HepG2 (cell line): ENCODE results near the gene APPBP2. TPM values are rescaled to one million over a fixed set of nuclear protein-coding genes. Genes with fewer than 3 reads are reported as not detected.

Experiments
- ATAC-seq: fragments of 200-7000 bp; cut with Tn5 transposase; 3 replicates; pipeline ENCODE4 v1.9.1; 2020; ENCODE audit warnings: mild to moderate bottlenecking, moderate library complexity
- BruUV-seq: library from RNA; stranded (reverse); fragments of 400-500 nt; replicated peaks from 2 replicates; lab custom pipeline; 2021; lab: Mats Ljungman, UMichigan
- CTCF ChIA-PET: fragments of 300-600 bp; formaldehyde crosslinking; extraction: SDS; loops from one replicate; lab custom pipeline; 2021; ENCODE audit warnings: low total read pairs, inconsistent platforms, low intra/inter-chr PET ratio; lab: Yijun Ruan, JAX
- POLR2A ChIA-PET: fragments of 350-600 bp; sonication (Branson Sonifier 250); formaldehyde crosslinking; loops from one replicate; lab custom pipeline; 2020; ENCODE audit warnings: antibody characterized with exemption, inconsistent platforms; lab: Yijun Ruan, JAX
- DNase-seq: peaks from one replicate; pipeline ENCODE4 v3.0.0-alpha.2; 2015; ENCODE audit warnings: low spot score
- FAIRE-seq: peaks from 3 replicates; lab custom pipeline; 2011; peaks lifted over from hg19 to GRCh38; lab: Jason Lieb, UNC
- H2AFZ ChIP-seq: one replicate; pipeline ENCODE4 v1.6.1; 2011; ENCODE audit warnings: low read length, inconsistent platforms
- H3K27ac ChIP-seq: fragments of 300-600 bp; 3 replicates; pipeline ENCODE4 v1.8.0; 2011; ENCODE audit warnings: mixed run types, mild to moderate bottlenecking, mixed read lengths, low read length, inconsistent platforms; ENCODE audit not compliant: insufficient read depth; ENCODE audit errors: extremely low read length
- H3K27me3 ChIP-seq, 2 experiments: fragments of 200-600 bp in 1 of 2; 2 replicates in 1 of 2; 3 replicates in 1 of 2; pipeline versions ENCODE4 v1.6.0 to v1.8.0; 2011; ENCODE audit warnings: low read length in 2 of 2, mild to moderate bottlenecking in 2 of 2, moderate library complexity in 2 of 2, inconsistent platforms in 1 of 2; ENCODE audit not compliant: insufficient read depth in 2 of 2, control insufficient read depth in 1 of 2
- H3K36me3 ChIP-seq, 2 experiments: fragments of 200-600 bp in 1 of 2; replicated peaks in 1 of 2; 2 replicates in 1 of 2; 3 replicates in 1 of 2; pipeline versions ENCODE4 v1.5.1 to v1.8.0; 2011; ENCODE audit warnings: low read length in 2 of 2, inconsistent platforms in 1 of 2; ENCODE audit not compliant: insufficient read depth in 2 of 2, control insufficient read depth in 1 of 2
- H3K4me1 ChIP-seq: 2 replicates; pipeline ENCODE4 v1.5.1; 2012; ENCODE audit warnings: low read length, inconsistent platforms; ENCODE audit not compliant: insufficient read depth
- H3K4me2 ChIP-seq: 2 replicates; pipeline ENCODE4 v1.6.0; 2011; ENCODE audit warnings: low read depth, low read length, inconsistent platforms
- H3K4me3 ChIP-seq, 3 experiments: fragments of 200-600 bp in 1 of 3; sonication (generic), shearing (Covaris generic) in 1 of 3; replicated peaks in 1 of 3; 2 replicates each; pipeline ENCODE4 v1.5.1; 2011 to 2016; ENCODE audit warnings: low read length in 3 of 3, inconsistent platforms in 2 of 3, low read depth in 2 of 3, mild to moderate bottlenecking in 2 of 3, control low read depth in 1 of 3, mixed read lengths in 1 of 3; ENCODE audit not compliant: insufficient read depth in 1 of 3
- H3K79me2 ChIP-seq: one replicate; pipeline ENCODE4 v1.6.1; 2011; ENCODE audit warnings: low read length, inconsistent platforms; ENCODE audit not compliant: insufficient read depth
- H3K9ac ChIP-seq: 2 replicates; pipeline ENCODE4 v1.6.0; 2011; ENCODE audit warnings: mild to moderate bottlenecking, low read depth, low read length, inconsistent platforms; ENCODE audit not compliant: insufficient read depth
- H3K9me3 ChIP-seq: 2 replicates; pipeline ENCODE4 v1.5.1; 2012; ENCODE audit warnings: mild to moderate bottlenecking, low read length
- H4K20me1 ChIP-seq: 2 replicates; pipeline ENCODE4 v1.6.0; 2011; ENCODE audit warnings: inconsistent platforms, mild to moderate bottlenecking, low read length, moderate library complexity; ENCODE audit not compliant: insufficient read depth
- HNF4A ChIP-seq: sonication (generic); formaldehyde crosslinking; IDR thresholded peaks from 2 replicates; pipeline ENCODE4 v1.4.0; 2020; ENCODE audit warnings: missing genetic modification reagents
- HNF4G ChIP-seq, 2 experiments: sonication (generic) in 1 of 2; formaldehyde crosslinking in 1 of 2; IDR thresholded peaks; 2 replicates each; pipeline versions ENCODE4 v1.4.0 to v1.6.1; 2011 to 2020; ENCODE audit warnings: borderline replicate concordance in 2 of 2, low read depth in 2 of 2, mild to moderate bottlenecking in 2 of 2, low read length in 1 of 2, missing genetic modification reagents in 1 of 2, moderate library complexity in 1 of 2
- MTA1 ChIP-seq: sonication (generic); formaldehyde crosslinking; IDR thresholded peaks from 2 replicates; pipeline ENCODE4 v1.4.0; 2020; ENCODE audit warnings: missing genetic modification reagents, mild to moderate bottlenecking, borderline replicate concordance
- NFATC3 ChIP-seq: sonication (generic); formaldehyde crosslinking; IDR thresholded peaks from 2 replicates; pipeline ENCODE4 v1.5.1; 2020; ENCODE audit warnings: mild to moderate bottlenecking, missing genetic modification reagents
- PRPF4 ChIP-seq: fragments of 200-400 bp; formaldehyde crosslinking; IDR thresholded peaks from 2 replicates; pipeline ENCODE4 v1.6.1; 2016; ENCODE audit warnings: low read length, low read depth; ENCODE audit not compliant: poor library complexity, severe bottlenecking
- RARA ChIP-seq: IDR thresholded peaks from 2 replicates; pipeline ENCODE4 v1.6.1; 2016; ENCODE audit warnings: missing genetic modification reagents, missing compliant biosample characterization
- SALL1 ChIP-seq: sonication (generic); formaldehyde crosslinking; IDR thresholded peaks from 2 replicates; pipeline ENCODE4 v1.8.0; 2022; ENCODE audit warnings: mild to moderate bottlenecking, missing genetic modification reagents
- SOX13 ChIP-seq, 3 experiments: fragments of 450-650 bp in 1 of 3; sonication (generic) in 1 of 3; formaldehyde crosslinking in 1 of 3; IDR thresholded peaks in 2 of 3; conservative IDR thresholded peaks in 1 of 3; 2 replicates each; pipeline versions ENCODE4 v1.5.0 to v1.6.1; 2016 to 2020; ENCODE audit warnings: antibody characterized with exemption in 1 of 3, mild to moderate bottlenecking in 1 of 3, missing compliant biosample characterization in 1 of 3, missing genetic modification reagents in 1 of 3, moderate library complexity in 1 of 3
- ZNF263 ChIP-seq: sonication (generic); formaldehyde crosslinking; IDR thresholded peaks from 2 replicates; pipeline ENCODE4 v1.4.0; 2020; ENCODE audit warnings: missing genetic modification reagents
- ZNF788 ChIP-seq: sonication (generic); formaldehyde crosslinking; IDR thresholded peaks from 2 replicates; pipeline ENCODE4 v1.5.0; 2020; ENCODE audit warnings: mild to moderate bottlenecking, missing genetic modification reagents, borderline replicate concordance
- WGBS: methylation state at CpG from one replicate; pipeline ENCODE4 v1.1.6; 2017; ENCODE audit warnings: low lambda C conversion rate; 5-methylcytosine and 5-hydroxymethylcytosine counted together
- in situ Hi-C: cut with HindIII; loops from 2 replicates; pipeline ENCODE4 v1.10.0; 2017; ENCODE audit warnings: low pct_unique_long_range_greater_than_20kb; ENCODE audit not compliant: extremely low pct_ligation_motif_present
- intact Hi-C: fragments of 100-400 bp; cut with micrococcal nuclease; formaldehyde crosslinking; loops from one replicate; pipeline ENCODE4 v1.10.0; 2022; ENCODE audit not compliant: unreplicated experiment
- polyA plus RNA-seq, 8 experiments: library from polyadenylated mRNA; depleted of rRNA in 3 of 8; stranded (reverse) in 7 of 8; unstranded in 1 of 8; fragments of >200 nt; fragmentation: Illumina TruSeq in 4 of 8; extraction: Trizol in 4 of 8; gene quantifications; 2 replicates each; pipeline versions ENCODE4 v1.2.1 to v1.2.3, GENCODE V29; 2011 to 2016; ENCODE audit warnings: low read depth in 4 of 8, missing spikeins in 1 of 8, mixed read lengths in 1 of 8; ENCODE audit not compliant: insufficient read depth in 1 of 8
- small RNA-seq, 3 experiments: library from RNA; depleted of rRNA; stranded (forward); fragments of <200 nt; gene quantifications; one replicate each; pipeline ENCODE3, GENCODE V24; 2012; ENCODE audit warnings: low read depth in 2 of 3, low replicate concordance in 1 of 3; ENCODE audit not compliant: insufficient read length in 3 of 3, insufficient read depth in 2 of 3
- total RNA-seq, 5 experiments: library from RNA; depleted of rRNA; stranded (reverse); fragments of >200 nt; fragmentation: Illumina TruSeq; extraction: Trizol; gene quantifications; 2 replicates each; pipeline ENCODE4 v1.2.3, GENCODE V29; 2016; ENCODE audit warnings: low read depth in 1 of 5

The APPBP2 gene
- total and polyA plus RNA-seq, 2 of the 13 experiments (the other 11 are each of a cell fraction or from before 2014, with no cell fraction given), result 17.5 to 45.8 TPM

GRCh38 chr17:60393840-60394723, 132.0 kb downstream of the APPBP2 start:
- ATAC-seq (no peak), DNase-seq (no peak), FAIRE-seq (no peak)
- Histone ChIP-seq H3K4me2 (no peak overlapping the region), H3K27me3 (no peaks in the 10 kb centered on the region; a peak in 1 of 5 replicates), H3K9me3 (no peaks in the 10 kb centered on the region), H3K4me1 (peaks cover 26% of the 10 kb centered on the region), H4K20me1 (no peaks in the 10 kb centered on the region), H3K27ac (no peak overlapping the region), H2AFZ (no peak overlapping the region), H3K79me2 (peaks cover 20% of the 10 kb centered on the region), H3K4me3 (no peak overlapping the region), H3K36me3 (no peaks in the 10 kb centered on the region), H3K9ac (no peak overlapping the region)
- intact Hi-C loops, result no loop called here
- CTCF ChIA-PET, result no interaction called here
- in situ Hi-C loops, result no loop called here
- no TSS peak for BruUV-seq
- 97% methylated on average over 17 of the region's 17 CpGs for WGBS
- TF ChIP-seq HNF4A (CRISPR knock-in tag) (no peak), NFATC3 (0 out of 2 replicates have a peak, but pooled peaks have one; percentile 37), SALL1 (CRISPR knock-in tag) (0 out of 2 replicates have a peak, but pooled peaks have one; percentile 13), ZNF263 (CRISPR knock-in tag) (no peak), RARA (no peak), HNF4G (IDR thresholded peaks at IDR 0.05; ENCODE audit: borderline replicate concordance, low read depth, low read length) (no peak), HNF4G (CRISPR knock-in tag; IDR thresholded peaks at IDR 0.05; ENCODE audit: borderline replicate concordance, low read depth) (no peak), ZNF788 (peak; percentile 40; the same call in 1 of the 2 replicates), SOX13 (IDR thresholded peaks at IDR 0.05) (no peak), SOX13 (CRISPR knock-in tag; conservative IDR thresholded peaks at IDR 0.05 in 1 of 2, IDR thresholded peaks at IDR 0.05 in 1 of 2) (no peak), MTA1 (no peak), PRPF4 (no peak)
- POLR2A ChIA-PET, result no interaction called here

Small RNA genes lying within 50 kb of the gene (small RNA-seq; reads per million reads assigned to genes)
- 0 reads per million in 3 experiments for gene AC011921.2

Other genes starting within 250 kb of the APPBP2 start
- 39.9 and 52.9 TPM in 2 replicates for gene USP32, start 134.1 kb downstream of the APPBP2 start, total RNA-seq (2016; rRNA removed; fragmentation: Illumina TruSeq; extraction: Trizol)
- 24.9 and 25.6 TPM in 2 replicates for gene USP32, start 134.1 kb downstream of the APPBP2 start, polyA plus RNA-seq (2011; rRNA removed)
- not detected in 2 replicates for gene CHCT1, start 103.8 kb downstream of the APPBP2 start, total RNA-seq (2016; rRNA removed; fragmentation: Illumina TruSeq; extraction: Trizol)
- gene CHCT1, start 103.8 kb downstream of the APPBP2 start, polyA plus RNA-seq (2011; rRNA removed), result not detected in 2 replicates
- 26.2 and 32.3 TPM in 2 replicates for gene PPM1D, start 74.0 kb upstream of the APPBP2 start, total RNA-seq (2016; rRNA removed; fragmentation: Illumina TruSeq; extraction: Trizol)
- 7.3 and 8.0 TPM in 2 replicates for gene PPM1D, start 74.0 kb upstream of the APPBP2 start, polyA plus RNA-seq (2011; rRNA removed)
- gene BCAS3, start 151.6 kb upstream of the APPBP2 start, total RNA-seq (2016; rRNA removed; fragmentation: Illumina TruSeq; extraction: Trizol), result 10.7 and 15.8 TPM in 2 replicates
- gene BCAS3, start 151.6 kb upstream of the APPBP2 start, polyA plus RNA-seq (2011; rRNA removed), result 11.2 and 11.4 TPM in 2 replicates